HepG2 (cell line): ENCODE measurements around the gene KHK. TPM values are rescaled to one million over a fixed set of nuclear protein-coding genes. Genes with fewer than 3 reads are reported as not detected.
A peak's percentile ranks its signal among the peaks of the same experiment; 100 is the strongest.

ENCODE experiments used
- FIP1L1 ChIP-seq: fragments of 200-400 bp; formaldehyde crosslinking; IDR thresholded peaks from 2 replicates; pipeline ENCODE4 v1.6.1; 2018; ENCODE audit warnings: low read depth, mild to moderate bottlenecking, low read length, moderate library complexity, borderline replicate concordance; ENCODE audit not compliant: insufficient read depth
- NFE2 ChIP-seq: sonication (generic); formaldehyde crosslinking; IDR thresholded peaks from 2 replicates; pipeline ENCODE4 v1.4.0; 2020; ENCODE audit warnings: missing genetic modification reagents
- NR2F1 ChIP-seq, 2 experiments: fragments of 450-650 bp in 1 of 2; formaldehyde crosslinking in 1 of 2; IDR thresholded peaks; 2 replicates each; pipeline versions ENCODE4 v1.5.0 to v1.6.1; 2016 to 2020; ENCODE audit warnings: mild to moderate bottlenecking in 1 of 2, missing compliant biosample characterization in 1 of 2, missing genetic modification reagents in 1 of 2, moderate library complexity in 1 of 2
- RFXANK ChIP-seq: IDR thresholded peaks from 2 replicates; pipeline ENCODE4 v1.6.1; 2016
- STAG1 ChIP-seq: sonication (generic); formaldehyde crosslinking; IDR thresholded peaks from 2 replicates; pipeline ENCODE4 v1.4.0; 2020; ENCODE audit warnings: missing genetic modification reagents
- TSC22D2 ChIP-seq: sonication (generic); formaldehyde crosslinking; IDR thresholded peaks from 2 replicates; pipeline ENCODE4 v1.5.1; 2020; ENCODE audit warnings: missing genetic modification reagents, mild to moderate bottlenecking, borderline replicate concordance
- WIZ ChIP-seq: sonication (generic); formaldehyde crosslinking; IDR thresholded peaks from 2 replicates; pipeline ENCODE4 v1.5.1; 2020; ENCODE audit warnings: mild to moderate bottlenecking, missing genetic modification reagents
- ZBTB8A ChIP-seq: sonication (generic); formaldehyde crosslinking; IDR thresholded peaks from 2 replicates; pipeline ENCODE4 v1.4.0; 2020; ENCODE audit warnings: mild to moderate bottlenecking, low read depth, missing genetic modification reagents, borderline replicate concordance
- ZNF24 ChIP-seq: fragments of 450-650 bp; IDR thresholded peaks from 2 replicates; pipeline ENCODE4 v1.6.1; 2017; ENCODE audit warnings: antibody characterized with exemption, mild to moderate bottlenecking
- ZNF335 ChIP-seq: sonication (generic); formaldehyde crosslinking; IDR thresholded peaks from 2 replicates; pipeline ENCODE4 v1.4.0; 2020; ENCODE audit warnings: missing genetic modification reagents
- polyA plus RNA-seq, 8 experiments: library from polyadenylated mRNA; depleted of rRNA in 3 of 8; stranded (reverse) in 7 of 8; unstranded in 1 of 8; fragments of >200 nt; fragmentation: Illumina TruSeq in 4 of 8; extraction: Trizol in 4 of 8; gene quantifications; 2 replicates each; pipeline versions ENCODE4 v1.2.1 to v1.2.3, GENCODE V29; 2011 to 2016; ENCODE audit warnings: low read depth in 4 of 8, missing spikeins in 1 of 8, mixed read lengths in 1 of 8; ENCODE audit not compliant: insufficient read depth in 1 of 8
- total RNA-seq, 5 experiments: library from RNA; depleted of rRNA; stranded (reverse); fragments of >200 nt; fragmentation: Illumina TruSeq; extraction: Trizol; gene quantifications; 2 replicates each; pipeline ENCODE4 v1.2.3, GENCODE V29; 2016; ENCODE audit warnings: low read depth in 1 of 5
- TF ChIP-seq, protein P1 (sequence below): sonication (generic); formaldehyde crosslinking; IDR thresholded peaks from 2 replicates; pipeline ENCODE4 v1.4.0; 2020; ENCODE audit warnings: mild to moderate bottlenecking, missing genetic modification reagents
- TF ChIP-seq, protein P2 (sequence below): sonication (generic); formaldehyde crosslinking; IDR thresholded peaks from 2 replicates; pipeline ENCODE4 v1.5.1; 2020; ENCODE audit warnings: missing genetic modification reagents, mild to moderate bottlenecking, borderline replicate concordance
- TF ChIP-seq, protein P3 (sequence below): sonication (generic); formaldehyde crosslinking; IDR thresholded peaks from 2 replicates; pipeline ENCODE4 v1.5.0; 2020; ENCODE audit warnings: mild to moderate bottlenecking, missing genetic modification reagents
- TF ChIP-seq, protein P4 (sequence below): sonication (generic); formaldehyde crosslinking; IDR thresholded peaks from 2 replicates; pipeline ENCODE4 v1.8.0; 2022; ENCODE audit warnings: mild to moderate bottlenecking, missing genetic modification reagents; ENCODE audit not compliant: insufficient replicate concordance
- TF ChIP-seq, protein P5 (sequence below): sonication (generic); formaldehyde crosslinking; IDR thresholded peaks from 2 replicates; pipeline ENCODE4 v1.4.0; 2020; ENCODE audit warnings: mild to moderate bottlenecking, missing genetic modification reagents
- TF ChIP-seq, protein P6 (sequence below): sonication (generic); formaldehyde crosslinking; IDR thresholded peaks from 2 replicates; pipeline ENCODE4 v1.4.0; 2020; ENCODE audit warnings: missing genetic modification reagents, borderline replicate concordance

Gene KHK
- total and polyA plus RNA-seq, 2 of the 13 experiments (the other 11 are each of a cell fraction or from before 2014, with no cell fraction given): 40.9 to 99.2 TPM

DNA sequence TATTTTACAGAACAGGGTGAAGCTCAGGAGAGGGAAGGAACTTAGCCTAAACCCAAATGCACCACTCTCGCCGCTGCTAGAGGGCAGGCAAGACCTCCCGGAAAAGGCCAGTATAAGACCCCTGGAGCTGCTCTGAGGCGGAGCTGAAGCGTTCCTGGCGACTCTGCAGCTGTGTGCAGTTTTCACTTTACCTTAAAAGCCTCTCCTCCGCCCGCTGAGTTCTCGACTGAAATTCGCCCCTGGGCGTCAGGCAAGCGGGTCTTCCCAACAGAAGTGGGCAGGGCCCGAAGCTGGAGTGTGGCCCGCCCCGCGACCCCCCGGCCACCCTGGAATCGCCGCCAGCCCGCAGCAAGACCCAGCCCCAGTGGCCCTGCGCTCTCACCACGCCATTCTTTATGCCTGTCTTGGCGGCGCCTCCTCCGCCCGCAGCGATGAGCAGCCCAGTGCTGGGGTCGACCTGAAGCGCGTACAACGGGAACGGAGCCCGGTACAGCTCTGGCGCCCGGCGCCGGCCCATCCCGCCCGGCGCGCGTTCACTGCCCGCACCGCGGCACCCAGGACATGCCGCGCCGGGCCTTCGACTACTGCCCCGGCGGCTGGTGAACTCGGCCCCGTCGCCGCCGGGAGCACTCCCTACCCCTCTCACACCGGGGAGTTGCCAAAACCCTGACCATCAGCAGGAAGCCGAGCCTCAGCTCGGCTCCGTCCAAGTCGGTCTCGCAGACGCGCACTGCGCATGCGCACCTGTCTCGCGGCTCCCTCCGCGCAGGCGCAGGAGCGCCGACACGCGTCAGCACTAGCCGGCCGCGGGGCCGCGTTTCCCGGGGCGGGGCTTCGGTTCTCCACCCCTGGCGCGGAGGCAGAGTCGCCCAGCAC lies 47.6 kb downstream of the KHK start, which contains the start of gene PREB (continued):
- TF ChIP-seq NFE2 (CRISPR knock-in tag): no peak
- TF ChIP-seq, protein P1, sequence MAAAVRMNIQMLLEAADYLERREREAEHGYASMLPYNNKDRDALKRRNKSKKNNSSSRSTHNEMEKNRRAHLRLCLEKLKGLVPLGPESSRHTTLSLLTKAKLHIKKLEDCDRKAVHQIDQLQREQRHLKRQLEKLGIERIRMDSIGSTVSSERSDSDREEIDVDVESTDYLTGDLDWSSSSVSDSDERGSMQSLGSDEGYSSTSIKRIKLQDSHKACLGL (CRISPR knock-in tag): peak; percentile 84
- TF ChIP-seq, protein P2, sequence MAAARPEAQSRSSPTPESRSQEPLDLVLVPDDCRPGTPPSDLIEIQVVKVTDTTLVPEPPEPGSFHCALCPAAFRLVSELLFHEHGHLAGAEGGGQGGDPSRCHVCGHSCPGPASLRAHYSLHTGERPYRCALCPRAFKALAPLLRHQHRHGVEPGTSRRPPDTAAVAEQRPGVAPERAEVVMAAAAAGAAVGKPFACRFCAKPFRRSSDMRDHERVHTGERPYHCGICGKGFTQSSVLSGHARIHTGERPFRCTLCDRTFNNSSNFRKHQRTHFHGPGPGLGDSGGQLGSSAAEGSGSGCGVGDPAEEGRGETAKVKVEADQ: 0 out of 2 replicates have a peak, but pooled peaks have one; percentile 3
- no peak; the same call in 1 of the 2 replicates for TF ChIP-seq ZNF335 (CRISPR knock-in tag)
- peak in 1 of 2 experiments; percentile 10; a peak in 1 of 4 replicates for TF ChIP-seq NR2F1 (CRISPR knock-in tag; IDR thresholded peaks at IDR 0.05)
- TF ChIP-seq ZBTB8A (CRISPR knock-in tag): no peak
- peak; percentile 78; the same call in 1 of the 2 replicates for TF ChIP-seq FIP1L1
- TF ChIP-seq, protein P3, sequence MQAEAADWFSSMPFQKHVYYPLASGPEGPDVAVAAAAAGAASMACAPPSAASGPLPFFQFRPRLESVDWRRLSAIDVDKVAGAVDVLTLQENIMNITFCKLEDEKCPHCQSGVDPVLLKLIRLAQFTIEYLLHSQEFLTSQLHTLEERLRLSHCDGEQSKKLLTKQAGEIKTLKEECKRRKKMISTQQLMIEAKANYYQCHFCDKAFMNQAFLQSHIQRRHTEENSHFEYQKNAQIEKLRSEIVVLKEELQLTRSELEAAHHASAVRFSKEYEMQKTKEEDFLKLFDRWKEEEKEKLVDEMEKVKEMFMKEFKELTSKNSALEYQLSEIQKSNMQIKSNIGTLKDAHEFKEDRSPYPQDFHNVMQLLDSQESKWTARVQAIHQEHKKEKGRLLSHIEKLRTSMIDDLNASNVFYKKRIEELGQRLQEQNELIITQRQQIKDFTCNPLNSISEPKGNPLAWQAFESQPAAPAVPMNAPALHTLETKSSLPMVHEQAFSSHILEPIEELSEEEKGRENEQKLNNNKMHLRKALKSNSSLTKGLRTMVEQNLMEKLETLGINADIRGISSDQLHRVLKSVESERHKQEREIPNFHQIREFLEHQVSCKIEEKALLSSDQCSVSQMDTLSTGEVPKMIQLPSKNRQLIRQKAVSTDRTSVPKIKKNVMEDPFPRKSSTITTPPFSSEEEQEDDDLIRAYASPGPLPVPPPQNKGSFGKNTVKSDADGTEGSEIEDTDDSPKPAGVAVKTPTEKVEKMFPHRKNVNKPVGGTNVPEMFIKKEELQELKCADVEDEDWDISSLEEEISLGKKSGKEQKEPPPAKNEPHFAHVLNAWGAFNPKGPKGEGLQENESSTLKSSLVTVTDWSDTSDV (CRISPR knock-in tag): no peak; the same call in 1 of the 2 replicates
- TF ChIP-seq RFXANK (CRISPR knock-in tag): no peak
- TF ChIP-seq ZNF24: no peak
- TF ChIP-seq, protein P4, sequence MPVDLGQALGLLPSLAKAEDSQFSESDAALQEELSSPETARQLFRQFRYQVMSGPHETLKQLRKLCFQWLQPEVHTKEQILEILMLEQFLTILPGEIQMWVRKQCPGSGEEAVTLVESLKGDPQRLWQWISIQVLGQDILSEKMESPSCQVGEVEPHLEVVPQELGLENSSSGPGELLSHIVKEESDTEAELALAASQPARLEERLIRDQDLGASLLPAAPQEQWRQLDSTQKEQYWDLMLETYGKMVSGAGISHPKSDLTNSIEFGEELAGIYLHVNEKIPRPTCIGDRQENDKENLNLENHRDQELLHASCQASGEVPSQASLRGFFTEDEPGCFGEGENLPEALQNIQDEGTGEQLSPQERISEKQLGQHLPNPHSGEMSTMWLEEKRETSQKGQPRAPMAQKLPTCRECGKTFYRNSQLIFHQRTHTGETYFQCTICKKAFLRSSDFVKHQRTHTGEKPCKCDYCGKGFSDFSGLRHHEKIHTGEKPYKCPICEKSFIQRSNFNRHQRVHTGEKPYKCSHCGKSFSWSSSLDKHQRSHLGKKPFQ (CRISPR knock-in tag): peak; percentile 33
- TF ChIP-seq, protein P5, sequence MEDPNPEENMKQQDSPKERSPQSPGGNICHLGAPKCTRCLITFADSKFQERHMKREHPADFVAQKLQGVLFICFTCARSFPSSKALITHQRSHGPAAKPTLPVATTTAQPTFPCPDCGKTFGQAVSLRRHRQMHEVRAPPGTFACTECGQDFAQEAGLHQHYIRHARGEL (CRISPR knock-in tag): no peak
- TF ChIP-seq TSC22D2 (CRISPR knock-in tag): no peak
- TF ChIP-seq WIZ (CRISPR knock-in tag): no peak; the same call in 1 of the 2 replicates
- TF ChIP-seq, protein P6, sequence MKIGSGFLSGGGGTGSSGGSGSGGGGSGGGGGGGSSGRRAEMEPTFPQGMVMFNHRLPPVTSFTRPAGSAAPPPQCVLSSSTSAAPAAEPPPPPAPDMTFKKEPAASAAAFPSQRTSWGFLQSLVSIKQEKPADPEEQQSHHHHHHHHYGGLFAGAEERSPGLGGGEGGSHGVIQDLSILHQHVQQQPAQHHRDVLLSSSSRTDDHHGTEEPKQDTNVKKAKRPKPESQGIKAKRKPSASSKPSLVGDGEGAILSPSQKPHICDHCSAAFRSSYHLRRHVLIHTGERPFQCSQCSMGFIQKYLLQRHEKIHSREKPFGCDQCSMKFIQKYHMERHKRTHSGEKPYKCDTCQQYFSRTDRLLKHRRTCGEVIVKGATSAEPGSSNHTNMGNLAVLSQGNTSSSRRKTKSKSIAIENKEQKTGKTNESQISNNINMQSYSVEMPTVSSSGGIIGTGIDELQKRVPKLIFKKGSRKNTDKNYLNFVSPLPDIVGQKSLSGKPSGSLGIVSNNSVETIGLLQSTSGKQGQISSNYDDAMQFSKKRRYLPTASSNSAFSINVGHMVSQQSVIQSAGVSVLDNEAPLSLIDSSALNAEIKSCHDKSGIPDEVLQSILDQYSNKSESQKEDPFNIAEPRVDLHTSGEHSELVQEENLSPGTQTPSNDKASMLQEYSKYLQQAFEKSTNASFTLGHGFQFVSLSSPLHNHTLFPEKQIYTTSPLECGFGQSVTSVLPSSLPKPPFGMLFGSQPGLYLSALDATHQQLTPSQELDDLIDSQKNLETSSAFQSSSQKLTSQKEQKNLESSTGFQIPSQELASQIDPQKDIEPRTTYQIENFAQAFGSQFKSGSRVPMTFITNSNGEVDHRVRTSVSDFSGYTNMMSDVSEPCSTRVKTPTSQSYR (CRISPR knock-in tag): no peak
- TF ChIP-seq STAG1 (CRISPR knock-in tag): peak; percentile 37
